Measurements from ENCODE around the gene TCN2.

DNA sequence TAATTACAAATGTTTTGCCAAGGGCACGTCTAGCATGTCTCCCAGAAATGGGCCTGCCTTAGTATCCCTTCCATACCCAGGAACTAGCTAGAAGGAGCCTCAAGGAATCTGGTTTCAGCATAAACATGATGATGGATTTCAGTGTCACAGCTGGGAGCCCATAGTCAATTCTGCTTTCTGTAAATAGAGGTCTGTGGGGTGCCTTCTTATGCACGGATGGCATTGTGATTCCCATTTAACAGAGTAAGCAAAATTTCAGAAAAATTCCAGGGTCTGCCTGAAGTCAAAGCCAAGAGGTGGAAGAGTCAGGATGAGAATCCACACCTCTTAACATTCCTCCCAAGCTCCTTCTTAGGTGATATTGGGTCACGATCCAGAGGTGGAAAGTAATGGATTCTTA lies 48.6 kb downstream of the TCN2 start:
- TF ChIP-seq EZH2 (IDR thresholded peaks at IDR 0.05; ENCODE audit: low read length, missing control alignments), result no peak
- TF ChIP-seq CTCF (conservative IDR thresholded peaks at IDR 0.05 in 1 of 2, IDR thresholded peaks at IDR 0.05 in 1 of 2; ENCODE audit: low read depth in 1 of 2, low read length in 2 of 2), result no peak
